Activated gamma-delta T cell (primary cell): ENCODE results near the gene GLE1.

Experiments used
- DNase-seq: peaks from one replicate; lab custom pipeline; 2025; lab: John Stamatoyannopoulos, UW
- total RNA-seq, 2 donors: gene quantifications; one replicate each; lab custom pipeline; 2026; lab: John Stamatoyannopoulos, UW

GLE1 gene, protein sequence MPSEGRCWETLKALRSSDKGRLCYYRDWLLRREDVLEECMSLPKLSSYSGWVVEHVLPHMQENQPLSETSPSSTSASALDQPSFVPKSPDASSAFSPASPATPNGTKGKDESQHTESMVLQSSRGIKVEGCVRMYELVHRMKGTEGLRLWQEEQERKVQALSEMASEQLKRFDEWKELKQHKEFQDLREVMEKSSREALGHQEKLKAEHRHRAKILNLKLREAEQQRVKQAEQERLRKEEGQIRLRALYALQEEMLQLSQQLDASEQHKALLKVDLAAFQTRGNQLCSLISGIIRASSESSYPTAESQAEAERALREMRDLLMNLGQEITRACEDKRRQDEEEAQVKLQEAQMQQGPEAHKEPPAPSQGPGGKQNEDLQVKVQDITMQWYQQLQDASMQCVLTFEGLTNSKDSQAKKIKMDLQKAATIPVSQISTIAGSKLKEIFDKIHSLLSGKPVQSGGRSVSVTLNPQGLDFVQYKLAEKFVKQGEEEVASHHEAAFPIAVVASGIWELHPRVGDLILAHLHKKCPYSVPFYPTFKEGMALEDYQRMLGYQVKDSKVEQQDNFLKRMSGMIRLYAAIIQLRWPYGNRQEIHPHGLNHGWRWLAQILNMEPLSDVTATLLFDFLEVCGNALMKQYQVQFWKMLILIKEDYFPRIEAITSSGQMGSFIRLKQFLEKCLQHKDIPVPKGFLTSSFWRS
- 71.3 to 77.8 reads per million in 2 donors for total RNA-seq

DNA sequence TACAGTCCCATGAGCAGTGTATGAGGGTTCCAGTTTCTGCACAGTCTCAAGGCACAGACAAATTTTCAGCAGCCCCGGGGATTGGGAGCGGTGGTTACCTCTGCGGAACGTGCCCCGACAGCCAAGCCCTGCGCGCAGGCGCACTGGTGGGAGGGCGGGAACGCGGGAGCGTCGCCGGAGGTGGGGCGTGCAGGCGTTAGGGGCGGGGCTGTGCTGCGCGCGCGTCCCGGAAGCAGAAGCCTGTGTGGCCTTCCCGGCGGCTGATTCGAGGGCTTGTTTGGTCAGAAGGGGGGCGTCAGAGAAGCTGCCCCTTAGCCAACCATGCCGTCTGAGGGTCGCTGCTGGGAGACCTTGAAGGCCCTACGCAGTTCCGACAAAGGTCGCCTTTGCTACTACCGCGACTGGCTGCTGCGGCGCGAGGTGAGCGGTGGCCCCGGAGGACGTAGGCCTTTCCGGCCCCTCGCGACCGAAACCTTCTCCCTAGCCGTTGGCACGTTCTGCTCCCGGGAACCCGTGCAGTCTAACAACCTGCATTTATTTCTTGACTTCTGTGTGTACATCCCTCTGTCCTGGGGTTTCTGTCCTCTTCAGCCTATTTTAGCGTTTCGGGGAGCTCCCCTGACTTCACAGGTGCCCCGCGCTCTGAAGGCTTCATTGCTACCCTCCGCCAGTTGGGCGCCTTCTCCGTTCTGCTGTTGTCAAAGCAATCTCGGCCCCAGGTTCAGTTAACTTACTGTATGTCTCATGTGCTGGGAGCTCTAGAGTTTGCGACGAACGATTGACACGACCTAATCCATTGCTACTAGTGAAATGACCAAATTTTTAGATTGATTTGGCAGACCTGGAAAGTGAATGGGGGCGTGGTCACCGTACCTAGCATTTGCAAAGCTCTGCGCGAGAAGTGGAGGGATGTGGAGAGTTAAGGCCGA, at the start of gene GLE1:
GLE1 (plus strand) TSS at position 235 of the 929 bp plus-strand sequence; CDS start at position 322, 87 bp downstream.
- peak; percentile 97 for DNase-seq

- DNase-seq = no peak
Measured at GRCh38 chr9:128454991-128455390, 49.5 kb upstream of the GLE1 start.

- peak; percentile 96 for DNase-seq
Measured at GRCh38 chr9:128455849-128456612, 48.5 kb upstream of the GLE1 start, which contains the start of gene ODF2. ODF2 (plus strand) TSS chr9:128456006; CDS start chr9:128456092, 86 bp downstream.

- DNase-seq = peak; percentile 49
Measured at GRCh38 chr9:128456613-128457061, 47.9 kb upstream of the GLE1 start.

DNA sequence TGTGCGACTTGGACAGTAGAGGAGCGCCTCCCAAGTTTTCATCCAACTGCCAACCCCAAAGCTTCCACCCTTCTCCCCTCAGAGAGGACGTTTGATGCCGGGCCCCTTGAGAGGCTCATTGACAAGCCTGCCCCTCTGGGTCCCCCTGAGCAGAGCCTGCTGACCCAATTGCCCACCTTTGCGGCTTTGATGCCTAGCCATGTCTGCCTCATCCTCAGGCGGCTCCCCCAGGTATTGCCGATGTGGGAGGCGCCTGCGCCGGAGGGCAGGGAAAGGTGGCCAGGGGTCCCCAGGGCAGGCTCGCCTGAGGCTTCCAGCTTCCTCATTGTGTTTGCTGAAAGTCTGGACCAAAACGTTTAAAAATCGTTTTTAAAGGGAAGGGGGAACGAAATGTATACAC, 47.3 kb upstream of the GLE1 start:
- DNase-seq = no peak

DNA sequence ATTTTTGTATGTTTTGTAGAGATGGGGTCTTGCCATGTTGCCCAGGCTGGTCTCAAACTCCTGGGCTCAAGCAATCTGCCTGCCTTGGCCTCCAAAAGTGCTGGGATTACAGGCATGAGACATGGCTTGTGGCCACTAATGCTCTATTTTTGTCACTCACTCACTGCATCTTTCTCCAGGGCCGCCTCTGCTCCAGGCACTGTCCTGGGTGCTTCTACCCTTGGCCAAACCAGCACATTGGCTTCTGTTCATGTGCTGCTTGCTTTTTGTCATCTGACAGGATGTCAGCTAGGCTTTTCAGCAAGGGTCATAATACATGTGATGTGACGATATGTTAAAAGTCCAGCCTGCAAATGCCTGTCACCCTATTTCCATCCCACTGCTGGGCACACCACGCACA, 45.5 kb upstream of the GLE1 start:
- no peak for DNase-seq

- no peak for DNase-seq
Measured at GRCh38 chr9:128469070-128469469, 35.4 kb upstream of the GLE1 start.

- DNase-seq = no peak
Measured at GRCh38 chr9:128470560-128470959, 34.0 kb upstream of the GLE1 start.

GRCh38 chr9:128473104-128473503, 31.4 kb upstream of the GLE1 start:
- no peak for DNase-seq

GRCh38 chr9:128475867-128476266, 28.7 kb upstream of the GLE1 start:
- DNase-seq = no peak

- no peak for DNase-seq
Measured at GRCh38 chr9:128479262-128479661, 25.3 kb upstream of the GLE1 start.

DNA sequence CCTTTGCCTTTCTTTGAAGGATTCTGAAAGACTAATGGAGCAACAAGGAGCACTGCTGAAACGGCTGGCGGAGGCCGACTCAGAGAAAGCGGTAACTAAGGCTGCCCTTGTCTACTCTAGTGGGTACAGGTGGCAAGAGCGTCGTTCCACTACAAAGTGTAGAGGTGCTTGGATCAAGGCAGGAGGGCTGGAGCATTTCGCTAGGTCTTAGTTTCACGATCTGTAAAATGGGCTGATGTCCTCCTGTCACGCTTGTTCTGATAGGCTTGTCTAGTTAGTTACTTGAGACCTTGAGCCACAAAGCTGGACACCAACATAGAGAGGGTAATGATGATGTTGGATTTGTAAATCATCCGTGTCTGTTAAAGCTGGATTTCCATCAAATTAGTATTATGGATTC, 23.0 kb upstream of the GLE1 start:
- no peak for DNase-seq

DNA sequence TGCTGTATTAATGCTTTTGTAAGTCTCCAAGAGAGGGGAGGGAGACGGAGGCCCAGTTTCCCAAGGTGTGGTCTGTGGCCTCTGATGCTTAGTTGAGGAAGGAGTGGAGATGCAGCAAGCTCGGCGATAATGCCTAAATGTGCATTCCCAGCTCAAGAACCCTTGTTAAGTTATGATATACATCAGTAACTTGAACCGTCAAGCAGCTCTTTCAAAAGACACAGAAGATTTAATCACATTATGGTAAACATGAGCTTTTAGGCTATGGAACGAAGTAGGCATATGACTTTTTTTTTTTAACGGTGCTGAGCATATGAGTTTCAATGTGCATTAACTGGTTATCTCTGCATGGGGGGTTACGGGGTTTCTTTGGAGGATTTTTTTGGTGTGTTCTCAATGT, 22.3 kb upstream of the GLE1 start:
- no peak for DNase-seq

DNA sequence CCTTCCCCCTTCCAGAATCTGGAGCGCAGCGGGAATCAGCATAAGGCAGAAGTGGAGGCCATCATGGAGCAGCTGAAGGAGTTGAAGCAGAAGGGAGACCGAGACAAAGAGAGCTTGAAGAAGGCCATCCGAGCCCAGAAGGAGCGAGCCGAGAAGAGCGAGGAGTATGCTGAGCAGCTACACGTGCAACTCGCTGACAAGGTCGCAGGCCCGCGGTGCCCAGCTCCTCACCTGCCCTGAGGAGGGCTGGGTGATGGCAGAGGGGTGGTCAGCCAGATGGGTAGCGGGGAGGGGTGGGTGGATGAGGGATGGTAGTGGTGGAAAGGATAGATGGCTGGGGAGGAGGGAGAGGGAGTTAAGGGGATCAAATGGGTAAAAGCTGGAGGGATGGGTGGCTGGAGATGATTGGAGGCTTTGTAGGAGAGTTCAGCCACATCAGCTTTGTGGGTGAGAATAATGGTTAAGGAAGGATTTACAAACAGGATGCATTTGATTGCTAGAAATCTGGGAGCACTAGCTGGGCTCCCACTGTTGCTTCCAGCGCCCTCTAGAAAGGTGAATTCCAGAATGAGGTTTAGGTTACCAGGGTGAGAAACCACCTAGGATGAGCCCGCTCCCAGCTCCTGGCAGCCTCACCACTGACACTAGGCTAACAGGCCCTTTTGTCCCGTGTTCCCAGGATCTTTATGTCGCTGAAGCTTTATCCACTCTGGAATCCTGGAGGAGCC, 19.7 kb upstream of the GLE1 start:
- no peak for DNase-seq

- DNase-seq = no peak
Measured at GRCh38 chr9:128485414-128485855, 19.1 kb upstream of the GLE1 start.

DNA sequence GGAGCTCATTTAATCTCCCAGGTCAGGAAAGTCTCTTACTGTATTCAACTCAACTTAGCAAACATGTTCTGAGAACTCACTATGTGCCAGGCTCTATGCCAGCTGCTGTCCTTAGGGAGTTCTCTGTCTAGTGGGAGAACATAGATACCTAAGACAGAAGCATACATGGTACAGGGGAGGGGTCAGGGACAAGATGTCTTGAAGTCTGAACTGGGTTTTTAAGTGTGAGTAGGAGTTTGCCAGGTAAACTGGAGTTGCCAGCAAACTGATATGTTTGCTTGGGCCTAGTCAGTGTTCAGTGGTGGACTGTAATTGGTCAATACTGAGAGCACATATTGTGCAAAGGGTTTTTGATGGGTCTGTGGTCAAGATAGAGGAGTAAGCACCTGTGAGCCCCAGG, 18.3 kb upstream of the GLE1 start:
- DNase-seq = no peak

DNA sequence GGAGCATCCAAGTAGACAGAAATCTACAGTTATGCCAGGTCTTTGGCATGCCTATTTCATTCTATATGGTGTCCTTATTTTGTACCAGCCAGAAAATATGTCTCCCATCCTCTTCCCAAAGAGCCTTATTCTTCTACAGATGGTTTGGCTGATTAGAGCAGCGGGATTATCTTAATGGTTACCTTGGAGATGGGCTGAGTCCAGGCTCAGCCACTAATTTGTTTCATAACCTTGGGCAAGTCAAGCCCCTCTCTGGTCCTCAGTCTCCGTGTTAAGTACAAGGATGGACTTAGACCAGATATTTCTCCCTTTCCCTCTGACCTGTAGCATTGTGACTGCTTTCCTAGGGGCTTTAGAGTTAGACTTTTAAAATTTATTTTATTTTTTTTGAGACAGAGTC, 11.1 kb upstream of the GLE1 start:
- DNase-seq = no peak

GRCh38 chr9:128494108-128494745, 10.3 kb upstream of the GLE1 start:
- no peak for DNase-seq

GRCh38 chr9:128494746-128495129, 9.8 kb upstream of the GLE1 start:
- DNase-seq = no peak

DNA sequence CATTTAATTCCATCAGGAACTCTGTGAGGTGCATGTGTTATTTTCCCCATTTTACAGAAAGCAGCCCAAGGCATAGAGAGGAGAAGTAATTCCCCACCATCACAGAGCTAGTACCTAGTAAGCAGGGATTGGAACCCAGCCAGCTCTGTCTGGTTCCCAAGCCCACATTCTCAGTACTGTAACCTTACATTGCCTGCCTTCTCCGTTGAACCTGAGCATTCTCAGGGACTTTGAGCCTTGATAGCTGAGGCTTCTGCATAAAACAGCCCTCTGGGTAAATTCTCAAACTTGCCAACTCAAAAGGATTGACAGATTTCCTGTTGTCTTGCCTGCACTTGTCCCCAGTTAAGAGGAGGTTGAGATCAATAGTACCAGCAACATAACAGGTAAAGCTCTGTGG, 9.2 kb upstream of the GLE1 start:
- no peak for DNase-seq
